ENCODE results near the gene PMEPA1. TPM values are rescaled to one million over a fixed set of nuclear protein-coding genes. Genes with fewer than 3 reads are reported as not detected.

PMEPA1 gene
- total RNA-seq, 1 experiment from 2014 or later = 3.3 TPM

DNA sequence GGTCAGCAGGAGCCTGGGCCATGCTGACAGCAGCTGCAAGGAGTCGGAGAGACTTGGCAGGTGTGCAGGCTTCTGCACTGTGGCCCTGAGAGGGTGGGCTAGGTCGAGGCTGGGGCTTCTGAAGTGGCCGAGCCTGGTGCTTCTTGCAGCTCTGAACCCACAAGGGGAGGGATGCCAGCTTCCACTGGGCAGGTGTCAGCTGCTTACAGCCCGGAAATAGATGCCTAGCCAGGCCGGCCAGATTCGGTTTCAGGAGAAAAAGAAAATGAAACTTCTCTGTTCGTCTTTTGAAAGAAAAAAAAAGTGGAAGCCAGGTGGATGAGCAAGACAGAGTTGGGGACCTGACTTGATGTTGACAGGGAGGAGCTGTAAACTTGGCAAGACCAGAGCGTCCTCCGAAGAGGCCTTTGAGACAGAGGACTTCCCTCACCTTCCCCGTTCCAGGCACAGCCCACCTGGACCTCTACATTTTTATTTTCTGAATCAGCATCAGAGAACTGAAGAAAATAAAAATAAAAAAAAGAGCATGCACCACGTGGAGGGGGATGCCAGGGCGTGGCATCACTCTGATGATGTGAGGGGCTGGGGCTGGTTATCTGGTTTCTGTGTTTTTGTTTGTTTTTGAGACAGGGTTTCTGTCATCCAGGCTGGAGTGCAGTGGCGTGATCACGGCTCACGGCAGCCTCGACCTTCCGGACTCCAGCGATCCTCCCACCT is 89.4 kb downstream of the PMEPA1 start, which contains the start of gene ZBP1:
Gene ZBP1, minus strand, starts transcription at position 153 of the 717 bp plus-strand sequence. Its CDS starts 131 bp downstream, at position 22.
- Histone ChIP-seq H3K9me3 (peaks cover 11% of the 10 kb centered on the region), H3K36me3 (no peaks in the 10 kb centered on the region), H3K27me3 (no peaks in the 10 kb centered on the region), H3K4me3 (no peak within 1 kb of the TSS)
- DNase-seq = no peak

DNA sequence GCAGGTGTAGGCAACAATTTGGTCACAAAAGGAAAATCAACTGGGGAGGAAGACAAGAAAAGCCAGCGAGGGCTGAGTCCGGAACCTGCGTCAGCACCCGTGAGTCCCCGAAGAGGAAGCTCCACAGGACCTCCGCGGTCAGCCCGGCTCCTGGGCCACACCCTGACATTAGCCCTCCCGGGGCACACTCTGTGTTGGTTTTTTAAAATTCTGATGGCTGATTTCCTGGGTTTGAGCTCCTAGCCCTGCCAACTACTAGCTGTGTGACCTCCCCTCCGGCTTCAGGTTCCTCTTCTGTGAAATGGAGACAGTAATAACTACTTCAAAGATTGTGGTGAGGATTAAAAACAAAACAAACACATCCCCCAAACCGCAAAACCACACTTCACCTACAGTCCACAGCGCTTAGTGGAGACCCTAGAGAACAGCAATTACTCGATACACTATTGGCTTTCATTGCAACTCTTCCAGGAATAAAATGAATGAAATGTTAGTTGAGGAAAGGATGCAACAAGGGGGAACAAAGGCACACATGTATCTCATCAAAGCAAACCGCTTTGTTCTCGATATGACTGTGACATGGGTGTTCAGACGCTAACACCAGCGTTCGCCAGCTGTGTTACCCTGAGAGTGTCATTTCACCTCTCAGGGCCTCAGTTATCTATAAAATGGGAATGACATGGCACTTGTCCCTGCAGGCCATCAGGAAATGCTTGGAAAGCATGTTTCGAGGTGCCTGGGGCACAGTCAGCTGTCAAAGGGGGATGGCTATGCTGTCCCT is 90.6 kb downstream of the PMEPA1 start:
- DNase-seq = no peak
- Histone ChIP-seq H3K36me3 (no peaks in the 10 kb centered on the region), H3K9me3 (peaks cover 3% of the 10 kb centered on the region), H3K27me3 (no peaks in the 10 kb centered on the region), H3K4me3 (no peak overlapping the region)

DNA sequence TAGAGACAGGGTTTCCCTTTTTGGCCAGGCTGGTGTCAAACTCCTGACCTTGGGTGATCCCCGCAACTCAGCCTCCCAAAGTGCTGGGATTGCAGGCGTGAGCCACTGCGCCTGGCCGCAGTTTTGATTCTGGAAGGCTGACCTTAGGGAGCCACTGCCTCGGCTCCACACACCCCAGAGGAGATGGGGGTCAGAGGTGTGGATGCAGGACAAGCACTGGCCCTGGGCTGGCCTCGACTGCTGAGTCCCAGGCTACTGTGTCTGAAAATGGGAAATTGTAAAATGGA is 91.1 kb downstream of the PMEPA1 start:
- Histone ChIP-seq H3K4me3 (no peak overlapping the region), H3K36me3 (no peaks in the 10 kb centered on the region), H3K9me3 (no peaks in the 10 kb centered on the region), H3K27me3 (no peaks in the 10 kb centered on the region)
- no peak for DNase-seq

DNA sequence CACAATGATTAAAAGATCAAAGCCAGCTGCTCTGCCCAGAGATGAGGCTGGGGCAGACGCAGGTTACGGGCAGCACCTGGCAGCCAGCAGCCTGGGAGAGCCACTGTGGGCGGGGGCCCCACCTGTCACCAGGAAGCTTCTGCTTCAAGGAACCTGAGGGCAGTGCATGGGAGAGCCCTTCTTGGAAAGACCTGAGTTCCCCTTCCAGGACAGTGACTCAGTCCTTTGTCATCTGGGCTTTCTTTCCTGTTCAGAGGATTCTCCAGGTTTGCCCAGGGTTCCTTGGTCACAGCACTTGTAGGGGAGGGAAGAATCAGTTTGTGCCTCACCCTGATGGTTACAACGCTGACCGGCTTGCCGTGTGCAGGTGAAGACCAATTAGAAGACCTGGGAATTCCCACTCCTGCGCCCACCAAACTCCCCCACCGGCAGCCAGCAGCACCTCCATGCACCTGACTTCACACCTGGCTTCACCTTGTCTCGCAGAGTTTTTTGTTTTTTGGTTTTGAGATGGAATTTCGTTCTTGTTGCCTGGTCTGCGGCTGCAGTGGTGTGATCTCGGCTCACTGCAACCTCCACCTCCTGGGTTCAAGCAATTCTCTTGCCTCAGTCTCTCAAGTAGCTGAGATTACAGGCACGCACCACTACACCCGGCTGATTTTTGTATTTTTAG is 91.6 kb downstream of the PMEPA1 start:
- Histone ChIP-seq H3K9me3 (no peaks in the 10 kb centered on the region), H3K36me3 (no peaks in the 10 kb centered on the region), H3K4me3 (no peak overlapping the region), H3K27me3 (no peaks in the 10 kb centered on the region)
- DNase-seq = peak; percentile 22

DNA sequence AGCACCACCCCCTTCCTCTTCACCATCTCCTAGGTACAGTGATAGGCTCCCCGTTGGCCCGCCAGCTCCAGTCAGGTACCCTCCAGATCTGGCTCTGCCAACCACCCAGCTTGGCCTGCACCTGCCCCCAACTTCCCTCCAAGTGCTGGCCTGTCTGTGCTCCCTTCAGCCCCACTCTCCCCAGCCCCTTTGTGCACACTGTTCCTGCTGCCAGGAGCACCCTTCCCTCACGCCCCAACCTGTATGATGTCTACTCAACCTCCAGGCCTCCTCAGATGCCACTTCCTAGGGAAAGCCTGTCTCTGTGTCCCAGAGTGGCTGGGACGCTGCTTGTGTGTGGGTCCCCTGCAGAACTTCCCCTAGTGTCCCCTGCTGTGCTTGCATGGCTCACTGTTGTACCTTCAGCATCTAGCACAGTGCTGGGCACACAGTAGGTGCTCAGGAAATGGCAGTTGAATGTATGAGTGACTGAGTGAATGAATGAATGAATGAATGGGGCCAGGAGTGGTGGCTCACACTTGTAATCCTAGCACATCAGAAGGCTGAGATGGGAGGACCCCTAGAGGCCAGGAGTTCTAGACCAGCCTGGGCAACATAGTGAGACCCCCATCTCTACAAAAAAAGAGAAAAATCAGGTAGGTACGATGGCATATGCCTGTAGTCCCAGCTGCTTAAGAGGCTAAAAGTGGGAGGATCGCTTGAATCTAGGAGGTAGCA is 92.6 kb downstream of the PMEPA1 start:
- Histone ChIP-seq H3K9me3 (no peaks in the 10 kb centered on the region), H3K4me3 (no peak overlapping the region), H3K27me3 (no peaks in the 10 kb centered on the region), H3K36me3 (no peaks in the 10 kb centered on the region)
- DNase-seq = no peak

DNA sequence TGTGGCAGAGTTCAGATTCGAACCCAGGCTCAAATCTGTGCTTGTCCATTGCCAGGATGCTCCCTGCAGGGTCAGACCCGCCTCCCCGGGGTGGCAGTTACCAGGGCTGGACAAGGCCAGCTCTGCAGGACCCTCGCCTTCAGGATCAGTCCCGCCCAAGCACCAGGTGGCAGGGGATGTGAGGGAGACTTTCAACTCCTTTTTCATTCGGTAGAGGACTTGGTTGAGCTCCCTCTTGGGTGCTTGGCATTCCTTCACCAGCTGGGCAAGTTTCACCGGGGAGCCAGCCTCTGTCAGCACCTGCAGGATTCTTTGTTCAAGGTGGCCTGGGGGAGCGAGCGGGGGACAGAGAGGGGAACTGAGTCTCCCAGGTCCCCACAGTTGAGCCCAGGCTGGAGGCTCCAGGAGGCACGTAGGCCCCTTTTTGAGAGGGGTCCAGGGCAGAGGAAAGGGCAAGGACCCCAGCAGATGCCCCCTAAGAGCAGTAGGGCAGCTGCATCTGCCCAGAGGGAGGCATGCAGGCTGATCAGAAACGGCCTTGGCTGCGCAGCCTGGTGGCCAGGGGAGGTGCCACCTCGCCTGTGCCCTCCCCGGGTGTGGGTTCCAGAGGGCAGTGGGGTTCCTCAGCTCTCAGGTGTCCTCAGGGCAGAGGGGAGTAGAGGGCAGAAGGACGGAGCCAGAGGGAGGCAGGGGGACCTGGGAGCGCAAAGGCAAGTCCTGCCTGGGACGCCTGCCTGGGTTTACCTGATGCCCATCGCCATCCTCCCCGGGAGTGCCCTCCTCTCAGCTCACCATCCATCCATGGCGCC is 93.5 kb downstream of the PMEPA1 start:
- H3K4me3 ChIP-seq = no peak overlapping the region
- H3K36me3 ChIP-seq = no peaks in the 10 kb centered on the region
- H3K9me3 ChIP-seq = no peaks in the 10 kb centered on the region
- no peaks in the 10 kb centered on the region for H3K27me3 ChIP-seq
- no peak for DNase-seq

DNA sequence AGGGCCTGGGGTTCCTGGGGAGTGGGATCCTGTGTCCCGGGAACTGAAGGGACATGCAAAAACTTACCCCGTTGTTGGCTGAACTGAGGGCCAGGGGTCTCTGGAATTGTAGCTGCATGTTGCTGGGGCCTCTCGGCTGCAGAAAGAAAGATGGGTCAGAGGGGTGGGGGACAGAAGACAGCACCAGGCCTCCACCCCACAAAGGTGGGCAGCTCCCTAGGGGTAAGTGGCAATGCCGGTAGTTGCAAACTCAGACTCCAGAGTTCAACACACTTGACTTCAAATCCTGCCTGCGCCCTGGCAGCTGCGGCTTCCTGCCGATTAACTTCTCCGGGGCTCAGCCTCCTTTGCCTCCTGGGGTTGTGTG is 94.4 kb downstream of the PMEPA1 start:
- no peak for DNase-seq
- Histone ChIP-seq H3K27me3 (no peaks in the 10 kb centered on the region), H3K36me3 (no peaks in the 10 kb centered on the region), H3K9me3 (no peaks in the 10 kb centered on the region), H3K4me3 (no peak overlapping the region)

DNA sequence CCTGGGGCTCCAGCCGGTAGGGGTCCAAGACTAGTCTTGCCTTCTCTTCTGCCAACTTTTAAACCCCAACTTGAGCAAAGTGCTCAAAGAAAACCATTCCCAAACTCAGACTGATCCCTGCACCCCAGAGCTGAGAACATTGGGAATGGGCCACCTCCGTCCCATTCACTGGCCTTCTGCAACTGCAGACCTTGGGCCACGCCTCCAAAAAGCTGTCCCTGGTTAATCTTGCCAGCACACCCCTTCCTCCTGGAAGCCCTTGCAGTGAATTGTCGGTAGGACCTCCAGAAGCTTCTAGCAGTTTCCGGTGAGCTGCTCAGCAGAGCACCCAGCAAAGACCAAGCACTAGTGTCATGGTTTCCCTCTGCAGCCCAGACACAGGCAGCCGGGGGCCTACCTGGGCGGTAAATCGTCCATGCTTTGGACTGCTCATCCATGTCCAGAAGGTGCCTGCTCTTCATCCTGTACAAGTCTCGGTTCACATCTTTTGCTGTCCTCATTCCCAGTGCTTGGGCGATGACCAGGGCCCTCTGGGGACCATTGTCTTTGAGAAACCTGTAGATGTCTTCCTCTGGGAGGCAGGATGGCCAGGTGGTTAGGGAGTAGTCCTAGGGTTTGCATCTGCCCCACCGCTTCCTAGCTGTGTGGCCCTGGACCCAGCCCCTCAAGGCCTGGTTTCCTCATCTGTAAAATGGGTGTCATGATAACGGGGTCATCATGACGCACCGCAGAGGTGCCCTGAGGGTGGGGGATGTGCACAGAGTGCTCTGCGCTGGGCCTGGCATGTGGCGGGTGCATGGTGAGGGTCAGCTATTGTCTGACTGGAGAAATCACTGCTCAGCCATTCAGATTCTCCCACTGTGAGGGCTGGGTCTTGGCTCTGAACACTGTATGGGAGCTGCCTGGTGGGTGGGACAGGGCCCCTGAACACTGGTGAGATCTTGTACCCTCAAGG is 95.0 kb downstream of the PMEPA1 start:
- Histone ChIP-seq H3K27me3 (no peaks in the 10 kb centered on the region), H3K36me3 (no peaks in the 10 kb centered on the region), H3K4me3 (no peak overlapping the region), H3K9me3 (no peaks in the 10 kb centered on the region)
- DNase-seq = no peak

DNA sequence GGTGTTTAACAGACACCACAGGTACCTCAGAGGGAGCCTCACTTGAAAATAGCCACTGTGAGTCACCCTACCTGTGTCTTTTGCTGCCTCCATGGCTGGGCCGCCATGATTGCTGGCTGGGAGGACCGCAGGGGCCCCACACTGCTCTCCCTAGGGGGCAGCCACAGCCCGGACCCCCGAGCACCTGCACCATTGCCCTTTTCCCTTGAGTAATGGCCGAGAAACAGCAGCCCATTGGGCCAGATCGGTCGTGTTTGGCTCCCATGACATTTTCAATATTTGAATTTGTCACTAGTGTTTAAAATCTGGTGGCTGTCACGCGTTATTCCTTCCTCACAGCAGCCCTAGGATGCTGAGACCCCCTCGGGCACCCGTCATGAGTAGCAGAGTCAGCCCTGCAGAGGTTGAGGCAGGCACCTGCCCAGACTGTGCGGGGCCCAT is 96.3 kb downstream of the PMEPA1 start:
- Histone ChIP-seq H3K4me3 (no peak overlapping the region), H3K9me3 (no peaks in the 10 kb centered on the region), H3K27me3 (no peaks in the 10 kb centered on the region), H3K36me3 (no peaks in the 10 kb centered on the region)
- no peak for DNase-seq

DNA sequence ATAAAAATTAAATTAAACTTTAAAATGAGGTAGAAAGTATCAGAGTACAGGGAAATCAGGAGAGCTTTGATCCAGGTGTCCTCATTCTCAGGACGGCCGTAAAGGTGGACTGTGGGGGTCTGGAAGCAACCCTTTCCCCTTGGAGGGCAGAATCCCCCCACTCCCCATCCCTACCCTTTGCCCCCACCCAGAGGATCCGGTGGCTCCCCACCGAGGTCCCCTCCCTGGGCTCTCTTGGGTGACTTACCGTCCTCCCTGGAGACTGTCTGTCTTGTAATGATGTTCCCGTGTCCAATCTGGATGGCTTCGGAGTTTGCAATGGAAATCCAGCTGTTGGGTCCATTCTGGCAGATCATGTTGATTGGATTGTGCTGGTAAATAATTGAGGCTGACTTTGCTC is 96.9 kb downstream of the PMEPA1 start:
- Histone ChIP-seq H3K36me3 (no peaks in the 10 kb centered on the region), H3K9me3 (no peaks in the 10 kb centered on the region), H3K4me3 (no peak overlapping the region), H3K27me3 (no peaks in the 10 kb centered on the region)
- no peak for DNase-seq

DNA sequence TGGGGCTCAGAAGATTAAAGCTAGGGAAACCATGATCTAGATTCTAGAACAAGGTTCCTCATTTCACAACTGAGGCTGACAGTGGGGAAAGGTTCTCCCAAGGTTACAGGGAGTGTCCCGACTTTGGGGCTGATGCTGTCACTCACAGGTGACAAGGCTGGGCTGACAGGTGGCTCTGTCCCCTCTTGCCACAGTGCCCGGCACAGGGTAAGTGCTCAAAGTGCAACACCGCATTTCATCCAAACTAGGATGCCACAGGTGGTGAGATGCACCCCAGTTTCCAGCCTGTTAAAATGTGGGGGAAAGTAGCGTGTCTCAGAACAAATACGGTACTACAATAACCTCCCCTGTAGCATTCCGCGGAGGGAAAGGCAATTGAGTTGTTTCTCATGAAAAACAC is 97.4 kb downstream of the PMEPA1 start:
- DNase-seq = no peak
- H3K36me3 ChIP-seq = no peaks in the 10 kb centered on the region
- no peak overlapping the region for H3K4me3 ChIP-seq
- H3K9me3 ChIP-seq = no peaks in the 10 kb centered on the region
- peaks cover 3% of the 10 kb centered on the region for H3K27me3 ChIP-seq

DNA sequence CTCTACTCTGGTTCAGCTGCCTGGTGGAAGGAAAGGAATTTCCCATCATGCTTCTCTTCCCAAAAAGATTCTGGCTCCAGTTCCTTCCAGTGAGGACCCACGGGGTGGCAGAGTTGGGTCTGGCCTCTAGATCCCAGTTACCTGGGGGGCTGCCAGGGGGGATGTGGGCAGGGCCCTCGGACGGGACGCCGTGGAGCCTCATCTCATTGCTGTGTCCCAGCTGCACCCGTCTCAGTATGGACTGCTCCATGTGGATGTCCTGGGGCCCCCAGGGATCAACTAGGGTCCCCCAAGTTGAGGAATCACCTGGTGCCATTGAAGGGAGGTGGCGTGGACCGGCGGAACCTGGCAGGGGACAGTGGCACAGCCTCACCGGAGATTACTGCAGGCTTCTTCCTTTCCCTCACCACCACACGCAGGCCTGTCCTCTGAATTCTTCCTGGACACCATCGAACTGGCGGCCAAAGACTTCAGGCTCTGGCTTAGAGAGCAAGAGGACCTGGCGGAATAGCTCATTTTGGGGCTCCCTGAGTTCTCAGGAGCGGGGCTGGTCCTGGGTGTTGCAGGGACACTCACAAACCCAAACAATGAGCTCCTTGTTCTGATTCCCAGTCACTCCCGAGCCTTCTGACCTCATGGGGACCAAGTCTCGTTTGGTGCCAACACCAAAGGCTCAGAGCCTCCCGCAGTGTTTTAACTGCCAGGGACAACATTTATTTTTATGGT is 98.1 kb downstream of the PMEPA1 start:
- DNase-seq = no peak
- Histone ChIP-seq H3K9me3 (no peaks in the 10 kb centered on the region), H3K36me3 (no peaks in the 10 kb centered on the region), H3K27me3 (peaks cover 8% of the 10 kb centered on the region), H3K4me3 (no peak overlapping the region)

DNA sequence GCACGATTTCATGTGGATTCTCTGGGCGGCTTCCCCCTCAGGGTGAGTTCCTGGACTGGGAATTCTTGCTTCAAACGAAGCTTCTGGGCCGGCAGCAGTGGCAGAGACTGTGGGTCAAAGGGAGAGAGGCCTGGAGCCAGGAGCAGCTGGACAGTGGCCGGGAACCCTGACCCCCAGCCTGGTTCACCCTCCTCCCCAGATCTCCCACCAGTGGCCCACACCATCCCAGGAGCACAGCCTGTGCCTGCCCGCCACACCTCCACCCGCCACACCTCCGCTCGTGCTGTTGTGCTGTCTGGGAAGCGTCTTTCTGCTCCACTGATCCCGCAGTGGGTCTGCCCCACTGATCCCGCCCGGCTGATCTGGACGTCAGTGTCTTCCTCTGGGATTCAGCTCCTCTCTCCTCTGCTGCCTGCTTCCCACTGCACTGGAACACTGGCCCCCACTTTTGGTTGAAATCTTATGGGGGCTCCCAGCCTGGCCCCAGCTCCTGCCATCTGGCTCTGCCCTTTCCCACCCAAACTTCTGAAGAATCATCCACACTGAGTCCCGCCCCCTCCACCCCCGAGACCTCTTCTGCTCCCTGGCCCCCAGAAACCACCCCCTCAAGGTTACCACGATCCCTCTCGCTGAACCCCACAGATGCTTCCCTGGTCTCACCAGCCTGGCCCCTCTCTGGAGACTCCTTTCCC is 99.4 kb downstream of the PMEPA1 start:
- Histone ChIP-seq H3K36me3 (no peaks in the 10 kb centered on the region), H3K27me3 (peaks cover 11% of the 10 kb centered on the region), H3K4me3 (no peak overlapping the region), H3K9me3 (no peaks in the 10 kb centered on the region)
- no peak for DNase-seq

DNA sequence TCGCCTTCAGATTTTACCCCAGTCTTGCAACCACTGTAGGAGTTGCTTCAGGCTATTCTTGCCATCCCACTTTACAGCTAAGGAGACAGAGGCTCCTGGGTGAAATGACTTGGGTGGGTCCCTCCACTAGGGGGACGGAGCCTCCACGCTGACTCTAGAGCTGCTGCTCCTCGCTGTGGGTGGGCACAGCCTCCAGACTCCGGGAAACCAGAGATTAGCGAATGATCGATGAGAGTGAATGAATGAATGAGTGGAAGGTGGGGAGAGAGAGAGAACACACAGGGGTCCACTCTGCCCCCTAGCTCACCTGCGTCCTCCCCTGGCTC is 100.0 kb downstream of the PMEPA1 start:
- no peak overlapping the region for H3K4me3 ChIP-seq
- H3K9me3 ChIP-seq = no peaks in the 10 kb centered on the region
- peaks cover 11% of the 10 kb centered on the region for H3K27me3 ChIP-seq
- no peak for DNase-seq
- H3K36me3 ChIP-seq = no peaks in the 10 kb centered on the region

Measured in MG63 (cell line).